SK-N-SH treated with all-trans-retinoic acid at 6 μM for 48 hours (cell line): ENCODE data around the gene ADAM10.

Source experiments
- ATAC-seq: fragments of 200-7000 bp; cut with Tn5 transposase; 3 replicates; pipeline ENCODE4 v1.9.1; 2020; ENCODE audit warnings: mild to moderate bottlenecking, moderate library complexity
- ARNTL ChIP-seq: fragments of 450-650 bp; formaldehyde crosslinking; IDR thresholded peaks from 2 replicates; pipeline ENCODE4 v1.5.0; 2020; ENCODE audit warnings: low read depth, mild to moderate bottlenecking, moderate library complexity, borderline replicate concordance
- BACH2 ChIP-seq: fragments of 250-450 bp; sonication (Bioruptor Pico); IDR thresholded peaks from 2 replicates; pipeline ENCODE4 v1.9.0; 2021; ENCODE audit warnings: mild to moderate bottlenecking, borderline replicate concordance
- CSDC2 ChIP-seq: fragments of 250-450 bp; sonication (Bioruptor Pico); IDR thresholded peaks from 2 replicates; pipeline ENCODE4 v1.5.0; 2020; ENCODE audit warnings: mild to moderate bottlenecking, moderate library complexity
- ESRRG ChIP-seq: fragments of 250-450 bp; sonication (Bioruptor Pico); IDR thresholded peaks from 2 replicates; pipeline ENCODE4 v1.6.1; 2021; ENCODE audit warnings: mild to moderate bottlenecking
- GLIS3 ChIP-seq: fragments of 250-450 bp; sonication (Bioruptor Pico); IDR thresholded peaks from 2 replicates; pipeline ENCODE4 v1.5.0; 2020; ENCODE audit warnings: mild to moderate bottlenecking, moderate library complexity
- ISL1 ChIP-seq: fragments of 250-450 bp; sonication (Bioruptor Pico); IDR thresholded peaks from 2 replicates; pipeline ENCODE4 v2.1.2; 2022; ENCODE audit warnings: mild to moderate bottlenecking, moderate library complexity
- OSR1 ChIP-seq: fragments of 250-450 bp; sonication (Bioruptor Pico); IDR thresholded peaks from 2 replicates; pipeline ENCODE4 v1.8.0; 2022; ENCODE audit warnings: moderate library complexity, mild to moderate bottlenecking, inconsistent platforms
- PPARA ChIP-seq: fragments of 250-450 bp; sonication (Bioruptor Pico); IDR thresholded peaks from 2 replicates; pipeline ENCODE4 v1.5.0; 2020; ENCODE audit warnings: mild to moderate bottlenecking, borderline replicate concordance
- RARB ChIP-seq: fragments of 250-450 bp; sonication (Bioruptor Pico); IDR thresholded peaks from 2 replicates; pipeline ENCODE4 v1.8.0; 2021; ENCODE audit warnings: mild to moderate bottlenecking, moderate library complexity
- SNAI2 ChIP-seq: fragments of 250-450 bp; sonication (Bioruptor Pico); IDR thresholded peaks from 2 replicates; pipeline ENCODE4 v1.5.0; 2020; ENCODE audit warnings: mild to moderate bottlenecking, moderate library complexity
- TCF4 ChIP-seq: fragments of 250-450 bp; sonication (Bioruptor Pico); IDR thresholded peaks from 2 replicates; pipeline ENCODE4 v1.8.0; 2021; ENCODE audit warnings: mild to moderate bottlenecking, moderate library complexity, borderline replicate concordance
- TOX ChIP-seq: fragments of 250-450 bp; sonication (Bioruptor Pico); IDR thresholded peaks from 2 replicates; pipeline ENCODE4 v1.8.0; 2021; ENCODE audit warnings: mild to moderate bottlenecking, moderate library complexity, borderline replicate concordance
- ZC3H10 ChIP-seq: fragments of 250-450 bp; sonication (Bioruptor Pico); IDR thresholded peaks from 2 replicates; pipeline ENCODE4 v1.5.1; 2021; ENCODE audit warnings: mild to moderate bottlenecking, moderate library complexity
- ZFP3 ChIP-seq: fragments of 250-450 bp; sonication (Bioruptor Pico); IDR thresholded peaks from 2 replicates; pipeline ENCODE4 v1.5.0; 2020; ENCODE audit warnings: mild to moderate bottlenecking, moderate library complexity
- ZNF565 ChIP-seq: fragments of 450-650 bp; formaldehyde crosslinking; conservative IDR thresholded peaks from 2 replicates; pipeline ENCODE4 v1.5.0; 2020; ENCODE audit warnings: low read depth, mild to moderate bottlenecking, moderate library complexity
- ZNF8 ChIP-seq: fragments of 450-650 bp; formaldehyde crosslinking; IDR thresholded peaks from 2 replicates; pipeline ENCODE4 v1.5.0; 2020; ENCODE audit warnings: mild to moderate bottlenecking, moderate library complexity
- TF ChIP-seq, protein P1 (sequence below): fragments of 250-450 bp; sonication (Bioruptor Pico); IDR thresholded peaks from 2 replicates; pipeline ENCODE4 v1.8.0; 2021; ENCODE audit warnings: low read depth, mild to moderate bottlenecking, moderate library complexity, borderline replicate concordance
- TF ChIP-seq, protein P2 (sequence below): fragments of 250-450 bp; sonication (Bioruptor Pico); IDR thresholded peaks from 2 replicates; pipeline ENCODE4 v1.8.0; 2020; ENCODE audit warnings: mild to moderate bottlenecking, moderate library complexity, borderline replicate concordance
- TF ChIP-seq, protein P3 (sequence below): fragments of 250-450 bp; sonication (Bioruptor Pico); IDR thresholded peaks from 2 replicates; pipeline ENCODE4 v1.5.1; 2020; ENCODE audit warnings: low read depth, mild to moderate bottlenecking, moderate library complexity
- TF ChIP-seq, protein P4 (sequence below): fragments of 250-450 bp; sonication (Bioruptor Pico); IDR thresholded peaks from 2 replicates; pipeline ENCODE4 v1.5.0; 2020; ENCODE audit warnings: mild to moderate bottlenecking, moderate library complexity
- TF ChIP-seq, protein P5 (sequence below): fragments of 250-450 bp; sonication (Bioruptor Pico); IDR thresholded peaks from 2 replicates; pipeline ENCODE4 v1.5.1; 2021; ENCODE audit warnings: mild to moderate bottlenecking, moderate library complexity

Gene ADAM10

DNA sequence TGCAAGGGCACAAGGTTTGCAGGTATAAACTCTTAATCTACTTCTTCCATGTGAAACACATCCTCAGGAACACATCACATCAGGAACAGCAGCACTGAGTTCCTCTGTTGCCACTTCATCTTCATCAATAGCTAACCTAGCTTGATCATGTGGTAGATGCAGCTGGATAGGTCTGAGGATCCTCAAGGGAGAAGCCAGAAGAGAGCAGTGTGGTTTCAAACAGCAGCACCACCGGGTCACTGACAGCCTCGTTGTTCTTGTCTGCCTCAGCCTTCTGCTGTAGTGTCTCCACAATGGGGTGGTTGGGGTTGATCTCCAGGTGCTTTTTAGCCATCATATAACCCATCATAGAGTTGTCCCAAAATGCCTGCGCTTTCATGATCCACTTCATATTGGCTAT, 58.8 kb downstream of the ADAM10 start:
- ATAC-seq, result no peak
- TF ChIP-seq PPARA (no peak), ESRRG (CRISPR knock-in tag) (no peak), RARB (CRISPR knock-in tag) (no peak), TOX (CRISPR knock-in tag) (no peak), ARNTL (CRISPR knock-in tag) (no peak), SNAI2 (CRISPR knock-in tag) (no peak)
- TF ChIP-seq, protein P1, sequence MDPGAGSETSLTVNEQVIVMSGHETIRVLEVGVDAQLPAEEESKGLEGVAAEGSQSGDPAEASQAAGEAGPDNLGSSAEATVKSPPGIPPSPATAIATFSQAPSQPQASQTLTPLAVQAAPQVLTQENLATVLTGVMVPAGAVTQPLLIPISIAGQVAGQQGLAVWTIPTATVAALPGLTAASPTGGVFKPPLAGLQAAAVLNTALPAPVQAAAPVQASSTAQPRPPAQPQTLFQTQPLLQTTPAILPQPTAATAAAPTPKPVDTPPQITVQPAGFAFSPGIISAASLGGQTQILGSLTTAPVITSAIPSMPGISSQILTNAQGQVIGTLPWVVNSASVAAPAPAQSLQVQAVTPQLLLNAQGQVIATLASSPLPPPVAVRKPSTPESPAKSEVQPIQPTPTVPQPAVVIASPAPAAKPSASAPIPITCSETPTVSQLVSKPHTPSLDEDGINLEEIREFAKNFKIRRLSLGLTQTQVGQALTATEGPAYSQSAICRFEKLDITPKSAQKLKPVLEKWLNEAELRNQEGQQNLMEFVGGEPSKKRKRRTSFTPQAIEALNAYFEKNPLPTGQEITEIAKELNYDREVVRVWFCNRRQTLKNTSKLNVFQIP (CRISPR knock-in tag), result no peak

DNA sequence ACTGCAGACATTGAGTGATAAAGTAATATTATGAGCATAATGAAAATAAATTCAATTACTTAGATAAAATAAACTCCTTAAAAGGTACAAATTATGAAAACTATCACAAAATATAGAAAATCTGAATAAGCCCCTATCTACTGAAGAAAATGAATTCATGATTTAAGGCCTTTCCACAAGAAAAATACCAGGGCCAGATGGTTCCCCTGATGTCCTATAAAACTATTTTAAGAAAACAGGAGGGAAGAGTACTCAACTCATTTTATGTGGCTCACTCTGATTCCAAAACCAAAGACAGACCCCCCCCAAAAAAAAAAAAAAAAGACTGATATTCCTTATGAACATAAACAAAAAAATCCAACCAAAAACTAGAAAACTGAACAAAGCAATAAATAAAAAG, 59.9 kb downstream of the ADAM10 start:
- no peak for ATAC-seq
- TF ChIP-seq ZNF8 (CRISPR knock-in tag), result no peak
- TF ChIP-seq, protein P2, sequence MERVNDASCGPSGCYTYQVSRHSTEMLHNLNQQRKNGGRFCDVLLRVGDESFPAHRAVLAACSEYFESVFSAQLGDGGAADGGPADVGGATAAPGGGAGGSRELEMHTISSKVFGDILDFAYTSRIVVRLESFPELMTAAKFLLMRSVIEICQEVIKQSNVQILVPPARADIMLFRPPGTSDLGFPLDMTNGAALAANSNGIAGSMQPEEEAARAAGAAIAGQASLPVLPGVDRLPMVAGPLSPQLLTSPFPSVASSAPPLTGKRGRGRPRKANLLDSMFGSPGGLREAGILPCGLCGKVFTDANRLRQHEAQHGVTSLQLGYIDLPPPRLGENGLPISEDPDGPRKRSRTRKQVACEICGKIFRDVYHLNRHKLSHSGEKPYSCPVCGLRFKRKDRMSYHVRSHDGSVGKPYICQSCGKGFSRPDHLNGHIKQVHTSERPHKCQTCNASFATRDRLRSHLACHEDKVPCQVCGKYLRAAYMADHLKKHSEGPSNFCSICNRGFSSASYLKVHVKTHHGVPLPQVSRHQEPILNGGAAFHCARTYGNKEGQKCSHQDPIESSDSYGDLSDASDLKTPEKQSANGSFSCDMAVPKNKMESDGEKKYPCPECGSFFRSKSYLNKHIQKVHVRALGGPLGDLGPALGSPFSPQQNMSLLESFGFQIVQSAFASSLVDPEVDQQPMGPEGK (CRISPR knock-in tag), result no peak
- no peak for TF ChIP-seq PPARA
- TF ChIP-seq, protein P3, sequence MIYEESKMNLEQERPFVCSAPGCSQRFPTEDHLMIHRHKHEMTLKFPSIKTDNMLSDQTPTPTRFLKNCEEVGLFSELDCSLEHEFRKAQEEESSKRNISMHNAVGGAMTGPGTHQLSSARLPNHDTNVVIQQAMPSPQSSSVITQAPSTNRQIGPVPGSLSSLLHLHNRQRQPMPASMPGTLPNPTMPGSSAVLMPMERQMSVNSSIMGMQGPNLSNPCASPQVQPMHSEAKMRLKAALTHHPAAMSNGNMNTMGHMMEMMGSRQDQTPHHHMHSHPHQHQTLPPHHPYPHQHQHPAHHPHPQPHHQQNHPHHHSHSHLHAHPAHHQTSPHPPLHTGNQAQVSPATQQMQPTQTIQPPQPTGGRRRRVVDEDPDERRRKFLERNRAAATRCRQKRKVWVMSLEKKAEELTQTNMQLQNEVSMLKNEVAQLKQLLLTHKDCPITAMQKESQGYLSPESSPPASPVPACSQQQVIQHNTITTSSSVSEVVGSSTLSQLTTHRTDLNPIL (CRISPR knock-in tag), result no peak
- no peak for TF ChIP-seq GLIS3
- no peak for TF ChIP-seq BACH2 (CRISPR knock-in tag)
- TF ChIP-seq TCF4 (CRISPR knock-in tag), result no peak
- TF ChIP-seq ARNTL (CRISPR knock-in tag), result no peak
- TF ChIP-seq, protein P4, sequence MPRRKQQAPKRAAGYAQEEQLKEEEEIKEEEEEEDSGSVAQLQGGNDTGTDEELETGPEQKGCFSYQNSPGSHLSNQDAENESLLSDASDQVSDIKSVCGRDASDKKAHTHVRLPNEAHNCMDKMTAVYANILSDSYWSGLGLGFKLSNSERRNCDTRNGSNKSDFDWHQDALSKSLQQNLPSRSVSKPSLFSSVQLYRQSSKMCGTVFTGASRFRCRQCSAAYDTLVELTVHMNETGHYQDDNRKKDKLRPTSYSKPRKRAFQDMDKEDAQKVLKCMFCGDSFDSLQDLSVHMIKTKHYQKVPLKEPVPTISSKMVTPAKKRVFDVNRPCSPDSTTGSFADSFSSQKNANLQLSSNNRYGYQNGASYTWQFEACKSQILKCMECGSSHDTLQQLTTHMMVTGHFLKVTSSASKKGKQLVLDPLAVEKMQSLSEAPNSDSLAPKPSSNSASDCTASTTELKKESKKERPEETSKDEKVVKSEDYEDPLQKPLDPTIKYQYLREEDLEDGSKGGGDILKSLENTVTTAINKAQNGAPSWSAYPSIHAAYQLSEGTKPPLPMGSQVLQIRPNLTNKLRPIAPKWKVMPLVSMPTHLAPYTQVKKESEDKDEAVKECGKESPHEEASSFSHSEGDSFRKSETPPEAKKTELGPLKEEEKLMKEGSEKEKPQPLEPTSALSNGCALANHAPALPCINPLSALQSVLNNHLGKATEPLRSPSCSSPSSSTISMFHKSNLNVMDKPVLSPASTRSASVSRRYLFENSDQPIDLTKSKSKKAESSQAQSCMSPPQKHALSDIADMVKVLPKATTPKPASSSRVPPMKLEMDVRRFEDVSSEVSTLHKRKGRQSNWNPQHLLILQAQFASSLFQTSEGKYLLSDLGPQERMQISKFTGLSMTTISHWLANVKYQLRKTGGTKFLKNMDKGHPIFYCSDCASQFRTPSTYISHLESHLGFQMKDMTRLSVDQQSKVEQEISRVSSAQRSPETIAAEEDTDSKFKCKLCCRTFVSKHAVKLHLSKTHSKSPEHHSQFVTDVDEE (CRISPR knock-in tag), result no peak
- TF ChIP-seq, protein P5, sequence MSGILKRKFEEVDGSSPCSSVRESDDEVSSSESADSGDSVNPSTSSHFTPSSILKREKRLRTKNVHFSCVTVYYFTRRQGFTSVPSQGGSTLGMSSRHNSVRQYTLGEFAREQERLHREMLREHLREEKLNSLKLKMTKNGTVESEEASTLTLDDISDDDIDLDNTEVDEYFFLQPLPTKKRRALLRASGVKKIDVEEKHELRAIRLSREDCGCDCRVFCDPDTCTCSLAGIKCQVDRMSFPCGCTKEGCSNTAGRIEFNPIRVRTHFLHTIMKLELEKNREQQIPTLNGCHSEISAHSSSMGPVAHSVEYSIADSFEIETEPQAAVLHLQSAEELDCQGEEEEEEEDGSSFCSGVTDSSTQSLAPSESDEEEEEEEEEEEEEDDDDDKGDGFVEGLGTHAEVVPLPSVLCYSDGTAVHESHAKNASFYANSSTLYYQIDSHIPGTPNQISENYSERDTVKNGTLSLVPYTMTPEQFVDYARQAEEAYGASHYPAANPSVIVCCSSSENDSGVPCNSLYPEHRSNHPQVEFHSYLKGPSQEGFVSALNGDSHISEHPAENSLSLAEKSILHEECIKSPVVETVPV (CRISPR knock-in tag), result no peak
- TF ChIP-seq ZNF565, result no peak
- no peak for TF ChIP-seq SNAI2 (CRISPR knock-in tag)
- no peak for TF ChIP-seq CSDC2
- TF ChIP-seq RARB (CRISPR knock-in tag), result no peak
- no peak for TF ChIP-seq ZC3H10 (CRISPR knock-in tag)
- TF ChIP-seq TOX (CRISPR knock-in tag), result no peak
- no peak for TF ChIP-seq ISL1
- TF ChIP-seq, protein P1 (CRISPR knock-in tag), result no peak
- no peak for TF ChIP-seq ZFP3 (CRISPR knock-in tag)
- no peak for TF ChIP-seq OSR1 (CRISPR knock-in tag)
